Gastrocnemius medialis (tissue), 4 donors: ENCODE measurements around the gene SLC24A3.

Experiments used
- POLR2A ChIP-seq, 2 donors: fragments of 450-650 bp; IDR thresholded peaks; one replicate each; pipeline ENCODE4 v1.6.1; 2017; ENCODE audit warnings: antibody characterized with exemption in 2 of 2, mild to moderate bottlenecking in 2 of 2, moderate library complexity in 2 of 2
- TF ChIP-seq, protein P1 (sequence below), 5 experiments: fragments of 450-650 bp in 3 of 5; fragments of 200-600 bp in 2 of 5; sonication (generic) in 2 of 5; IDR thresholded peaks in 4 of 5; conservative IDR thresholded peaks in 1 of 5; 1 replicate in 4 of 5; 2 replicates in 1 of 5; pipeline ENCODE4 v1.5.1; 2016 to 2019; ENCODE audit warnings: antibody characterized with exemption in 5 of 5, mild to moderate bottlenecking in 3 of 5, moderate library complexity in 3 of 5

- TF ChIP-seq, protein P1, sequence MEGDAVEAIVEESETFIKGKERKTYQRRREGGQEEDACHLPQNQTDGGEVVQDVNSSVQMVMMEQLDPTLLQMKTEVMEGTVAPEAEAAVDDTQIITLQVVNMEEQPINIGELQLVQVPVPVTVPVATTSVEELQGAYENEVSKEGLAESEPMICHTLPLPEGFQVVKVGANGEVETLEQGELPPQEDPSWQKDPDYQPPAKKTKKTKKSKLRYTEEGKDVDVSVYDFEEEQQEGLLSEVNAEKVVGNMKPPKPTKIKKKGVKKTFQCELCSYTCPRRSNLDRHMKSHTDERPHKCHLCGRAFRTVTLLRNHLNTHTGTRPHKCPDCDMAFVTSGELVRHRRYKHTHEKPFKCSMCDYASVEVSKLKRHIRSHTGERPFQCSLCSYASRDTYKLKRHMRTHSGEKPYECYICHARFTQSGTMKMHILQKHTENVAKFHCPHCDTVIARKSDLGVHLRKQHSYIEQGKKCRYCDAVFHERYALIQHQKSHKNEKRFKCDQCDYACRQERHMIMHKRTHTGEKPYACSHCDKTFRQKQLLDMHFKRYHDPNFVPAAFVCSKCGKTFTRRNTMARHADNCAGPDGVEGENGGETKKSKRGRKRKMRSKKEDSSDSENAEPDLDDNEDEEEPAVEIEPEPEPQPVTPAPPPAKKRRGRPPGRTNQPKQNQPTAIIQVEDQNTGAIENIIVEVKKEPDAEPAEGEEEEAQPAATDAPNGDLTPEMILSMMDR (IDR thresholded peaks at IDR 0.05 in 4 of 5, conservative IDR thresholded peaks at IDR 0.05 in 1 of 5): no peak
- no peak for TF ChIP-seq POLR2A (IDR thresholded peaks at IDR 0.05)
These were observed 278.8 kb downstream of the SLC24A3 start for GRCh38 chr20:19491241-19491640.
